K562 (cell line): ENCODE measurements around the gene DAPK2. TPM values are rescaled to one million over a fixed set of nuclear protein-coding genes. Genes with fewer than 3 reads are reported as not detected.
A peak's percentile ranks its signal among the peaks of the same experiment; 100 is the strongest.

Experiments
- MIER1 ChIP-seq: fragments of 450-650 bp; IDR thresholded peaks from 2 replicates; pipeline ENCODE4 v1.6.1; 2016; ENCODE audit warnings: antibody characterized with exemption, mild to moderate bottlenecking, low read depth
- SRF ChIP-seq, 2 experiments: fragments of 250-450, 450-650 bp in 1 of 2; sonication (Bioruptor Pico) in 1 of 2; sonication (generic) in 1 of 2; formaldehyde crosslinking; IDR thresholded peaks; 2 replicates each; pipeline versions ENCODE4 v1.5.0 to v1.5.1; 2020 to 2022; ENCODE audit warnings: mild to moderate bottlenecking in 1 of 2, missing genetic modification reagents in 1 of 2
- UBTF ChIP-seq, 2 experiments: IDR thresholded peaks; 2 replicates each; pipeline ENCODE4 v1.6.1; 2012; ENCODE audit warnings: improper control_type of control experiment in 2 of 2, low read depth in 2 of 2, low read length in 2 of 2, borderline replicate concordance in 1 of 2
- ZBTB8A ChIP-seq: fragments of 450-650 bp; IDR thresholded peaks from 2 replicates; pipeline ENCODE4 v1.6.1; 2018; ENCODE audit warnings: mild to moderate bottlenecking, moderate library complexity; ENCODE audit not compliant: partially characterized antibody
- ZHX1 ChIP-seq: fragments of 150-350 bp; conservative IDR thresholded peaks from 2 replicates; pipeline ENCODE4 v1.6.1; 2014; ENCODE audit warnings: low read length
- ZKSCAN1 ChIP-seq: fragments of 150-350 bp; IDR thresholded peaks from 2 replicates; pipeline ENCODE4 v1.6.1; 2016; ENCODE audit warnings: low read depth, low read length
- polyA plus RNA-seq, 8 experiments: library from polyadenylated mRNA; depleted of rRNA in 4 of 8; stranded (reverse) in 5 of 8; unstranded in 3 of 8; fragments of >200 nt; fragmentation: Nextera tagmentation in 2 of 8; fragmentation: Illumina TruSeq in 1 of 8; extraction: Ambion mirVana in 2 of 8; extraction: Trizol in 1 of 8; gene quantifications; 2 replicates each; pipeline versions ENCODE4 v1.2.1 to v1.2.3, GENCODE V29; 2011 to 2014; ENCODE audit warnings: inconsistent platforms in 1 of 8, missing spikeins in 1 of 8
- total RNA-seq, 7 experiments: library from RNA; depleted of rRNA in 6 of 7; stranded (reverse); fragments of >200 nt in 6 of 7; fragmentation: Illumina TruSeq in 2 of 7; extraction: Trizol in 2 of 7; gene quantifications; 2 replicates each; pipeline versions ENCODE4 v1.2.1 to v1.2.3, GENCODE V29; 2011 to 2021; ENCODE audit warnings: low replicate concordance in 1 of 7

The DAPK2 gene
- total and polyA plus RNA-seq, 9 of the 15 experiments (the other 6 are each of a cell fraction or from before 2014, with no cell fraction given), result 0.14 to 5.2 (median 2.2) TPM

- TF ChIP-seq UBTF (IDR thresholded peaks at IDR 0.05; ENCODE audit: borderline replicate concordance in 1 of 2, low read depth in 2 of 2, low read length in 2 of 2), result 0 out of 4 replicates have a peak, but pooled peaks of 1 of the 2 experiments have one; percentile 54
- TF ChIP-seq ZKSCAN1, result no peak
- no peak for TF ChIP-seq ZHX1
- TF ChIP-seq ZBTB8A, result no peak
- TF ChIP-seq MIER1, result peak; percentile 98
- TF ChIP-seq SRF (CRISPR knock-in tag; IDR thresholded peaks at IDR 0.05), result peak in 1 of 2 experiments; percentile 89; a peak in 2 of 4 replicates
Measured at GRCh38 chr15:63870487-63871209, 175.6 kb downstream of the DAPK2 start (continued).
